AG09309 (cell line): Measurements from ENCODE around the gene PPP1R9A.
"Not testable (repeated sequence)": the region's sequence is repeated elsewhere in the genome, so short reads cannot be mapped to it uniquely, and the experiment has no call there.

Experiments
- DNase-seq: peaks from one replicate; pipeline ENCODE4 v3.0.0-alpha.2; 2010; ENCODE audit warnings: low read depth
- H3K4me3 ChIP-seq: 2 replicates; pipeline ENCODE4 v1.5.1; 2011; ENCODE audit warnings: mild to moderate bottlenecking, low read depth, low read length, moderate library complexity; ENCODE audit not compliant: control insufficient read depth
- CTCF ChIP-seq: IDR thresholded peaks from 2 replicates; pipeline ENCODE4 v1.5.1; 2011; ENCODE audit warnings: mild to moderate bottlenecking, low read depth, low read length, inconsistent platforms; ENCODE audit not compliant: insufficient read depth, control insufficient read depth; ENCODE audit errors: missing control alignments

The PPP1R9A gene

GRCh38 chr7:94995921-94996320 lies 88.5 kb downstream of the PPP1R9A start:
- DNase-seq: no peak
- no peak overlapping the region for H3K4me3 ChIP-seq
- TF ChIP-seq CTCF: no peak

- no peak for TF ChIP-seq CTCF
- DNase-seq: no peak
- H3K4me3 ChIP-seq: no peak overlapping the region
Observed at GRCh38 chr7:94996369-94996768, 89.0 kb downstream of the PPP1R9A start.

GRCh38 chr7:94997547-94997946 lies 90.2 kb downstream of the PPP1R9A start:
- DNase-seq: no peak
- TF ChIP-seq CTCF: no peak
- no peak overlapping the region for H3K4me3 ChIP-seq

- no peak for TF ChIP-seq CTCF
- DNase-seq: no peak
- H3K4me3 ChIP-seq: no peak overlapping the region
Observed at GRCh38 chr7:94998266-94999068, 91.1 kb downstream of the PPP1R9A start.

GRCh38 chr7:94999069-94999351 lies 91.6 kb downstream of the PPP1R9A start:
- TF ChIP-seq CTCF: no peak
- DNase-seq: no peak
- H3K4me3 ChIP-seq: no peak overlapping the region

GRCh38 chr7:94999601-95000000 lies 92.2 kb downstream of the PPP1R9A start:
- DNase-seq, H3K4me3 ChIP-seq: not testable (repeated sequence)

GRCh38 chr7:95001258-95001657 lies 93.9 kb downstream of the PPP1R9A start:
- no peak for DNase-seq
- no peak for TF ChIP-seq CTCF
- no peak overlapping the region for H3K4me3 ChIP-seq
